HG02870 (cell line): ENCODE results near the gene ZNF304.
"Not testable (repeated sequence)": the region's sequence is repeated elsewhere in the genome, so short reads cannot be mapped to it uniquely, and the experiment has no call there.

Experiments
- ATAC-seq: cut with Tn5 transposase; IDR thresholded peaks from one replicate; pipeline ENCODE4 v1.9.1; 2021; ENCODE audit warnings: mild to moderate bottlenecking, moderate library complexity; ENCODE audit not compliant: unreplicated experiment

The ZNF304 gene

GRCh38 chr19:57359300-57359699 lies 8.2 kb downstream of the ZNF304 start:
- ATAC-seq: no peak

GRCh38 chr19:57362419-57362818 lies 11.3 kb downstream of the ZNF304 start:
- no peak for ATAC-seq

- ATAC-seq: peak; percentile 90
These were observed 12.1 kb downstream of the ZNF304 start, which contains the start of the genes TRAPPC2B and ZNF547 for GRCh38 chr19:57362997-57363687. Gene TRAPPC2B (plus strand): TSS chr19:57363551. CDS start chr19:57364834, 1,283 bp downstream. Gene ZNF547 (plus strand): TSS chr19:57363551. CDS start chr19:57368556, 5,005 bp downstream.

- no peak for ATAC-seq
These were observed 12.7 kb downstream of the ZNF304 start for GRCh38 chr19:57363688-57364181.

GRCh38 chr19:57366776-57367175 lies 15.7 kb downstream of the ZNF304 start:
- ATAC-seq: no peak

- no peak for ATAC-seq
These were observed 23.1 kb downstream of the ZNF304 start for GRCh38 chr19:57374179-57374578.

- ATAC-seq: not testable (repeated sequence)
These were observed 23.6 kb downstream of the ZNF304 start for GRCh38 chr19:57374647-57375046.

- ATAC-seq: no peak
These were observed 25.1 kb downstream of the ZNF304 start for GRCh38 chr19:57376151-57376550.

- no peak for ATAC-seq
These were observed 26.6 kb downstream of the ZNF304 start for GRCh38 chr19:57377498-57378146.

- no peak for ATAC-seq
These were observed 29.9 kb downstream of the ZNF304 start for GRCh38 chr19:57380923-57381322.

GRCh38 chr19:57382806-57383488 lies 31.9 kb downstream of the ZNF304 start:
- no peak for ATAC-seq

- no peak for ATAC-seq
These were observed 38.2 kb downstream of the ZNF304 start for GRCh38 chr19:57389194-57389729.

GRCh38 chr19:57389730-57390598 lies 38.9 kb downstream of the ZNF304 start, which contains the start of gene ZNF548:
Gene ZNF548 (plus strand): TSS chr19:57389854. CDS start chr19:57390100, 246 bp downstream.
- peak; percentile 99 for ATAC-seq

GRCh38 chr19:57395710-57396109 lies 44.6 kb downstream of the ZNF304 start:
- no peak for ATAC-seq

GRCh38 chr19:57398868-57399267 lies 47.8 kb downstream of the ZNF304 start:
- ATAC-seq: no peak

- no peak for ATAC-seq
These were observed 52.9 kb downstream of the ZNF304 start for GRCh38 chr19:57403737-57404563.

- no peak for ATAC-seq
These were observed 55.5 kb downstream of the ZNF304 start for GRCh38 chr19:57406516-57407123.
